Measurements from ENCODE around the gene ETV3.
"Not testable (repeated sequence)": the region's sequence is repeated elsewhere in the genome, so short reads cannot be mapped to it uniquely, and the experiment has no call there.

The ETV3 gene

GRCh38 chr1:157138220-157139051 lies at the start of gene ETV3:
ETV3 (minus strand) TSS chr1:157138395; CDS start chr1:157136352, 2,043 bp downstream.
- peak; percentile 63 for DNase-seq (ENCODE audit: low read depth, low spot score)

- no peak for DNase-seq (ENCODE audit: low read depth, low spot score)
Measured at GRCh38 chr1:157186281-157186992, 48.2 kb upstream of the ETV3 start.

GRCh38 chr1:157183870-157184269 lies 45.7 kb upstream of the ETV3 start:
- no peak for DNase-seq (ENCODE audit: low read depth, low spot score)

GRCh38 chr1:157182371-157182770 lies 44.2 kb upstream of the ETV3 start:
- not testable (repeated sequence) for DNase-seq (ENCODE audit: low read depth, low spot score)

GRCh38 chr1:157181790-157182189 lies 43.6 kb upstream of the ETV3 start:
- no peak for DNase-seq (ENCODE audit: low read depth, low spot score)

- DNase-seq (ENCODE audit: low read depth, low spot score) = no peak
Measured at GRCh38 chr1:157181258-157181657, 43.1 kb upstream of the ETV3 start.

- no peak for DNase-seq (ENCODE audit: low read depth, low spot score)
Measured at GRCh38 chr1:157178490-157178889, 40.3 kb upstream of the ETV3 start.

GRCh38 chr1:157177733-157178394 lies 39.7 kb upstream of the ETV3 start:
- no peak for DNase-seq (ENCODE audit: low read depth, low spot score)

GRCh38 chr1:157176591-157177121 lies 38.5 kb upstream of the ETV3 start:
- DNase-seq (ENCODE audit: low read depth, low spot score) = no peak

GRCh38 chr1:157176016-157176415 lies 37.8 kb upstream of the ETV3 start:
- DNase-seq (ENCODE audit: low read depth, low spot score) = no peak

GRCh38 chr1:157173900-157174410 lies 35.8 kb upstream of the ETV3 start:
- DNase-seq (ENCODE audit: low read depth, low spot score) = no peak

GRCh38 chr1:157173241-157173640 lies 35.0 kb upstream of the ETV3 start:
- not testable (repeated sequence) for DNase-seq (ENCODE audit: low read depth, low spot score)

- DNase-seq (ENCODE audit: low read depth, low spot score) = not testable (repeated sequence)
Measured at GRCh38 chr1:157172591-157172990, 34.4 kb upstream of the ETV3 start.

- DNase-seq (ENCODE audit: low read depth, low spot score) = not testable (repeated sequence)
Measured at GRCh38 chr1:157171903-157172503, 33.8 kb upstream of the ETV3 start.

GRCh38 chr1:157170677-157171515 lies 32.7 kb upstream of the ETV3 start:
- DNase-seq (ENCODE audit: low read depth, low spot score) = no peak

GRCh38 chr1:157168015-157168414 lies 29.8 kb upstream of the ETV3 start:
- DNase-seq (ENCODE audit: low read depth, low spot score) = no peak

GRCh38 chr1:157167437-157167836 lies 29.2 kb upstream of the ETV3 start:
- DNase-seq (ENCODE audit: low read depth, low spot score) = no peak

- DNase-seq (ENCODE audit: low read depth, low spot score) = no peak
Measured at GRCh38 chr1:157166590-157166989, 28.4 kb upstream of the ETV3 start.

GRCh38 chr1:157163273-157164127 lies 25.3 kb upstream of the ETV3 start:
- peak; percentile 70 for DNase-seq (ENCODE audit: low read depth, low spot score)

- DNase-seq (ENCODE audit: low read depth, low spot score) = peak; percentile 61
Measured at GRCh38 chr1:157162345-157162744, 24.1 kb upstream of the ETV3 start.

All from iPS DF 19.7 (cell line).